Neural progenitor cell (in vitro differentiated cells): ENCODE measurements around the gene ABHD6. TPM values are rescaled to one million over a fixed set of nuclear protein-coding genes. Genes with fewer than 3 reads are reported as not detected.

ENCODE experiments used
- DNase-seq: peaks from one replicate; pipeline ENCODE4 v3.0.0-alpha.2; 2016; ENCODE audit warnings: low spot score
- H2AFZ ChIP-seq: fragments of 200-600 bp; sonication (generic); replicated peaks from 2 replicates; pipeline ENCODE4 v1.6.1; 2016; ENCODE audit warnings: antibody characterized with exemption
- H3F3A ChIP-seq: fragments of 200-600 bp; sonication (generic); 2 replicates; pipeline ENCODE4 v1.6.1; 2016; ENCODE audit warnings: antibody characterized with exemption, low read depth
- H3K27ac ChIP-seq: fragments of 200-600 bp; sonication (generic); 2 replicates; pipeline ENCODE4 v1.5.1; 2016; ENCODE audit warnings: mild to moderate bottlenecking
- H3K27me3 ChIP-seq: fragments of 200-600 bp; sonication (generic); 2 replicates; pipeline ENCODE4 v1.6.1; 2016; ENCODE audit warnings: mild to moderate bottlenecking, moderate library complexity
- H3K36me3 ChIP-seq: fragments of 200-600 bp; sonication (generic); 2 replicates; pipeline ENCODE4 v1.5.1; 2016
- H3K4me1 ChIP-seq: fragments of 200-600 bp; sonication (generic); 2 replicates; pipeline ENCODE4 v1.6.1; 2016; ENCODE audit warnings: mixed run types
- H3K4me2 ChIP-seq: fragments of 200-600 bp; sonication (generic); 2 replicates; pipeline ENCODE4 v1.6.1; 2016
- H3K4me3 ChIP-seq: fragments of 200-600 bp; sonication (generic); 2 replicates; pipeline ENCODE4 v1.5.1; 2016
- H3K79me2 ChIP-seq: fragments of 200-600 bp; sonication (generic); 2 replicates; pipeline ENCODE4 v1.6.1; 2016; ENCODE audit warnings: low read depth
- H3K9ac ChIP-seq: fragments of 200-600 bp; sonication (generic); 2 replicates; pipeline ENCODE4 v1.6.1; 2016
- H3K9me3 ChIP-seq: fragments of 200-600 bp; sonication (generic); 2 replicates; pipeline ENCODE4 v1.5.1; 2016; ENCODE audit warnings: low read depth
- H4K20me1 ChIP-seq: fragments of 200-600 bp; sonication (generic); 2 replicates; pipeline ENCODE4 v1.6.1; 2016; ENCODE audit warnings: low read depth
- H3K27ac Mint-ChIP-seq: 3 replicates; pipeline ENCODE4 v1.8.0; 2021; ENCODE audit warnings: mixed read lengths
- H3K27me3 Mint-ChIP-seq: 2 replicates; pipeline ENCODE4 v1.8.0; 2022; ENCODE audit warnings: low read depth, mild to moderate bottlenecking, inconsistent platforms, moderate library complexity, mixed read lengths; ENCODE audit not compliant: insufficient read depth
- H3K36me3 Mint-ChIP-seq: 3 replicates; pipeline ENCODE4 v1.8.0; 2021; ENCODE audit warnings: mixed read lengths
- H3K4me1 Mint-ChIP-seq: 3 replicates; pipeline ENCODE4 v1.8.0; 2021; ENCODE audit warnings: mixed read lengths
- H3K4me3 Mint-ChIP-seq: 3 replicates; pipeline ENCODE4 v1.8.0; 2021; ENCODE audit warnings: mild to moderate bottlenecking, moderate library complexity, mixed read lengths
- H3K9me3 Mint-ChIP-seq: 3 replicates; pipeline ENCODE4 v1.8.0; 2020; ENCODE audit warnings: mixed read lengths
- CTCF ChIP-seq: fragments of 200-600 bp; sonication (generic); IDR thresholded peaks from 2 replicates; pipeline ENCODE4 v1.5.1; 2017; ENCODE audit warnings: antibody characterized with exemption, mild to moderate bottlenecking
- EZH2 ChIP-seq: fragments of 200-600 bp; sonication (generic); IDR thresholded peaks from 2 replicates; pipeline ENCODE4 v1.6.1; 2017; ENCODE audit warnings: antibody characterized with exemption, mild to moderate bottlenecking, moderate library complexity
- EZH2phosphoT487 ChIP-seq: fragments of 200-600 bp; sonication (generic); IDR thresholded peaks from 2 replicates; pipeline ENCODE4 v1.6.1; 2017; ENCODE audit warnings: antibody characterized with exemption
- total RNA-seq: library from RNA; depleted of rRNA; stranded (reverse); fragments of >200 nt; gene quantifications from 2 replicates; pipeline ENCODE4 v1.2.3, GENCODE V29; 2015; ENCODE audit warnings: low replicate concordance

The ABHD6 gene
- total RNA-seq, 1 donor from 2014 or later = 21.5 TPM

GRCh38 chr3:58215317-58216025 is 22.1 kb upstream of the ABHD6 start:
- DNase-seq = no peak
- no peak overlapping the region for H3K27ac ChIP-seq
- H4K20me1 ChIP-seq = peaks cover 4% of the 10 kb centered on the region
- no peaks in the 10 kb centered on the region for H3K36me3 ChIP-seq
- H3K79me2 ChIP-seq = no peaks in the 10 kb centered on the region
- Mint-ChIP-seq H3K36me3 (no peaks in the 10 kb centered on the region), H3K27ac (no peak overlapping the region), H3K4me1 (peaks cover 7% of the 10 kb centered on the region), H3K27me3 (peaks cover 3% of the 10 kb centered on the region), H3K4me3 (no peak overlapping the region), H3K9me3 (no peaks in the 10 kb centered on the region)
- no peak for TF ChIP-seq CTCF
- TF ChIP-seq EZH2phosphoT487 = no peak
- no peak for TF ChIP-seq EZH2
- H3K27me3 ChIP-seq = peaks cover 9% of the 10 kb centered on the region
- no peak overlapping the region for H3K4me3 ChIP-seq
- peaks cover 7% of the 10 kb centered on the region for H3F3A ChIP-seq
- no peak overlapping the region for H3K9ac ChIP-seq
- no peaks in the 10 kb centered on the region for H3K9me3 ChIP-seq
- H3K4me1 ChIP-seq = peaks cover 3% of the 10 kb centered on the region
- H2AFZ ChIP-seq = no peak overlapping the region
- no peak overlapping the region for H3K4me2 ChIP-seq

GRCh38 chr3:58216496-58217195 is 20.9 kb upstream of the ABHD6 start:
- H3K9me3 Mint-ChIP-seq = no peaks in the 10 kb centered on the region
- H3K4me3 ChIP-seq = no peak overlapping the region
- H3K36me3 Mint-ChIP-seq = no peaks in the 10 kb centered on the region
- H3K27me3 ChIP-seq = peaks cover 11% of the 10 kb centered on the region
- H3K27ac Mint-ChIP-seq = no peak overlapping the region
- H3K27me3 Mint-ChIP-seq = peaks cover 7% of the 10 kb centered on the region
- H3K9ac ChIP-seq = no peak overlapping the region
- H3K36me3 ChIP-seq = no peaks in the 10 kb centered on the region
- TF ChIP-seq EZH2phosphoT487 = peak; percentile 41
- TF ChIP-seq EZH2 = no peak
- TF ChIP-seq CTCF = no peak
- H3K4me1 Mint-ChIP-seq = peaks cover 7% of the 10 kb centered on the region
- peaks cover 4% of the 10 kb centered on the region for H4K20me1 ChIP-seq
- no peak overlapping the region for H3K4me3 Mint-ChIP-seq
- no peak overlapping the region for H3K27ac ChIP-seq
- no peak overlapping the region for H2AFZ ChIP-seq
- H3K4me2 ChIP-seq = peak overlapping the region; percentile 21
- DNase-seq = peak; percentile 66
- H3K79me2 ChIP-seq = no peaks in the 10 kb centered on the region
- H3K4me1 ChIP-seq = peaks cover 3% of the 10 kb centered on the region
- no peaks in the 10 kb centered on the region for H3K9me3 ChIP-seq
- peaks cover 7% of the 10 kb centered on the region for H3F3A ChIP-seq

GRCh38 chr3:58217209-58217811 is 20.3 kb upstream of the ABHD6 start:
- H3K79me2 ChIP-seq = no peaks in the 10 kb centered on the region
- H3K27ac ChIP-seq = no peak overlapping the region
- H3K27me3 ChIP-seq = peaks cover 11% of the 10 kb centered on the region
- peaks cover 3% of the 10 kb centered on the region for H3K4me1 ChIP-seq
- no peaks in the 10 kb centered on the region for H3K9me3 ChIP-seq
- DNase-seq = peak; percentile 90
- H3F3A ChIP-seq = peaks cover 7% of the 10 kb centered on the region
- Mint-ChIP-seq H3K4me3 (no peak overlapping the region), H3K27me3 (peaks cover 7% of the 10 kb centered on the region), H3K36me3 (no peaks in the 10 kb centered on the region), H3K9me3 (no peaks in the 10 kb centered on the region), H3K4me1 (peaks cover 7% of the 10 kb centered on the region), H3K27ac (no peak overlapping the region)
- peaks cover 4% of the 10 kb centered on the region for H4K20me1 ChIP-seq
- H3K9ac ChIP-seq = no peak overlapping the region
- peak; percentile 77 for TF ChIP-seq CTCF
- no peak for TF ChIP-seq EZH2
- TF ChIP-seq EZH2phosphoT487 = peak; percentile 7
- no peak overlapping the region for H2AFZ ChIP-seq
- peak overlapping the region; percentile 59 for H3K4me2 ChIP-seq
- no peaks in the 10 kb centered on the region for H3K36me3 ChIP-seq
- no peak overlapping the region for H3K4me3 ChIP-seq
